HG02981 (cell line): ENCODE data around the gene EIF4E3.

ENCODE experiments used
- ATAC-seq: cut with Tn5 transposase; IDR thresholded peaks from one replicate; pipeline ENCODE4 v1.9.1; 2021; ENCODE audit warnings: mild to moderate bottlenecking, moderate library complexity; ENCODE audit not compliant: unreplicated experiment

The EIF4E3 gene

DNA sequence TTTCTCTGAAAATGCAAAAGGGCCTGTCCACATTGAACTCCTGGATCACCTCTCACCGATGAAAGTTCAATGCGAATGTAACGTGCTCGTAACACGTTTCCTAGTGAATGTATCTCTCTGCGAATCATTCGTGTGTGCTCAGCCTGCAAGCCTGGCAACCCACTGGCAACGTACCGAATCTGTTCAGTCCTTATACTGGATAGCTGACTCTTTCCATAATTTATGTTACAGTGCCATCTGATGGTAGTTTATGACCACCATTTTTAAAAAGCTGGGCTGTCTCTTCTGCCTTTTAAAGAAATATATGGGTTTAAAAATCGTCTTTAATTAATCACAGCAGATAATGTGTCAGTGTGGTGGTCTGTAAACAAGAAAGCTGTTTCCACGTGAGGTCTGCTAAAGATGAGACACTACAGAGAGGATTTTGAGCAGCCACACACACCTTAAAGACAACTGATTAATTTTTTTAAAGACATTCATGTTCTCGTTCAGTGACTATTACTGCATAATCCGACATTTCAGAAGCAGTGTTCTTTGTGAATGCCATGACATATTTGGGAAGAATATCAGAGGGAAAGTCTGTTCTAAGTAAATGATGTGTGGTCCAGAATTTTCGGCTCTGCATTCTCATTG is 72.3 kb downstream of the EIF4E3 start:
- ATAC-seq: no peak

DNA sequence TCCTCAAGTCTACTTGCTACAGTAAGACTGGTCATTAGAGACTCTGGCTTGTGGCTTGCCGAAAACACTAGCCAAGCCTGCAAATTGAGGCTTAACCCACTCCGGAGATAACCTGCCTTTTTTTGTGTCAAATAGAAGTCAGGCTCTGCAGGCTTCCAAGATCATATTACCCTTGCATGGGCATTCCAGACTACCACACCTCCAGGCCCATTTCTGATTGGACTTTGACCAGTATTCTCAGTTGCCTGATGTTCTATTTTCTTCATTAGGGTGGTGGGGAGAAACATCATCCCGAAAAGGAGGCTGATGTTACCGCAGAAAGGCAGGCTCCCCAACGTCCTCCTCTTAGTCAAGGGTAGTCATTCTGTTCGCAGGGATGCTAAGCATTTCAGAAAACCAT is 73.6 kb downstream of the EIF4E3 start:
- no peak for ATAC-seq

DNA sequence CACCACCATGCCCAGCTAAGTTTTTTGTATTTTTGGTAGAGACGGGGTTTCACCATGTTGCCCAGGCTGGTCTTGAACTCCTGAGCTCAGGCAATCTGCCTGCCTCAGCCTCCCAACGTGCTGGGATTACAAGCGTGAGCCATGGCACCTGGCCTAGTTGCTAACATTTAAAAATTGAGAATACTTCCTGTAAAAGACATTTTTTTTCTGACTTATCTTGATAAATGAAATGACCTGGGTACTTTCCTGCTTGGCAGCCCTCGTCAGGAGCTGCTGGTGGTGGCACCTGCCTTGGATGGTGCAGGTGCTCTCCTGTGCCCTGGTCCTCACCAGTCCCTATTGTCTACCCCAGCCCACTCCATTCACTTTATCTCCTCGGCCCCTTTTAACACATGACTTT is 74.8 kb downstream of the EIF4E3 start:
- ATAC-seq: no peak

DNA sequence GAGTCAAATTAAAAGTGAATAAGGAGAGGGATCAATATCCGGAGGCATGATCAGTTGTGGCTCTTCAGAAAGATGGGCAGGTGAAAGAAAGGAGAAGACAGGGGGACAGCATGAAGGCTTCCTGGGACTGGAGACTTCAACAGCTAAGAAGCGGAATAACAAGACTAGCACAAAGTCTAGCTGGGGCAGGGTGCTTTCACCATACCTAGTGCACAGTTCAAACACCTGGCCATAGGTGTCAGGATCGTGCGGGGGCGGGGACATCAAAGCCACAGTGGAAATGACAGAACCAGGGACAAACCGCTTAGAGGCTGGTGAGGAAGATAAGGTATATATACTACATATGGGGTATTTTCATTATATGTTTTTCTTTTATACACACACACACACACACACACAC is 75.4 kb downstream of the EIF4E3 start:
- ATAC-seq: no peak

DNA sequence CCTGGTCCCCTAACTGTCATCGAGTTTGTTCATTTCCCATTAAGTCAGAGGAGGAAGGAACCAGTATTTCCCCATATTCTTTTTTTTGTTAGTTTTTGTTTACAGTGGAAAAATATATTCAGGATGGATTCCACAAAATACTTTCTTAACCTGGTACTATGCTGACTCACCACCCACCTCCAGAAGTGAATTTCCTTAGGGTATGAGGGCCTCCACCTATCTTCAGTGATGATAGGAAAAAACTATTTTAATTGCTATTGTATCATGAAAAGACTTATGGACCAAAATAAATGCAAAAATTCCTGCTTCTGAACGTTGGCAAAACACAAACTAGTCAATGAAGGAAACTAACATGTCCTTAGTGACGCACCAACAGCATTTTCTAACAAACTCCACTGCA is 77.5 kb downstream of the EIF4E3 start:
- ATAC-seq: no peak

DNA sequence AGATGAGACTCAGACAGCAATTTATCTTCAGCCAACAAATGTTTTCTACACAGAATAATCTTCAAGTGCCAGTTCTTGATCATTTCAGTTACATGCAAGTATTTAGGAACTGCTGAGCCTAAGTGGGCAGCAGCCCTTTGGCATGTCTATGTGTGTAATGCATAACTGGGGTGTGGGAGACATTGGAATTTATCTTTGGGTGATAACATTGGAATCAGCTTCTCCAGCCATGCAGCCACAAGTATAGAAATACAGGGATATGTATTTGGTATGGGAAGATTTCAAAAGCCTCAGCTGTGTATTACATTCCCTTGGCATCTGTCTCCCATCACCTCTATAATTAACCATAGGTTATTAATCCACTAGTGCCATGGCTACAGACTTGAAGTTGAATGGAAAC is 78.2 kb downstream of the EIF4E3 start:
- no peak for ATAC-seq

DNA sequence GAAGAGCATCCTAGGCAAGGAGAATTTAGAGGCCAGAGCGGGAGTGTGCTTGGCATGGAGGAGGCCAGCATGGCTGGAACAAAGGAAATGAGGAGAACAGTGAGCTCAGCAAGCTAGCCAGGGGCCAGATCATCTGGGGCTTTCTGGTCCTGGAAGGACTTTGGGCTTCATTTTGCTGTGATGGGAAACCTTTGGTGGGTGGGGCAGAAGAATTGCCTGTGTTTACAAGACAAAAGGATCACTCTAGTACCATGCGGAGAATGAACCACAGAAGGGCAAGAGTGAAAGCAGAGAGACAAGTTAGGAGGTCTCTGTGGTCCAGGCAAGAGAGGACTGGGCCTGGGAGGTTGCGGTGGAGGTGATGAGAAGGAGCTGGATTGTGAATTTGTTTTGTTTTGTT is 80.1 kb downstream of the EIF4E3 start:
- ATAC-seq: no peak

DNA sequence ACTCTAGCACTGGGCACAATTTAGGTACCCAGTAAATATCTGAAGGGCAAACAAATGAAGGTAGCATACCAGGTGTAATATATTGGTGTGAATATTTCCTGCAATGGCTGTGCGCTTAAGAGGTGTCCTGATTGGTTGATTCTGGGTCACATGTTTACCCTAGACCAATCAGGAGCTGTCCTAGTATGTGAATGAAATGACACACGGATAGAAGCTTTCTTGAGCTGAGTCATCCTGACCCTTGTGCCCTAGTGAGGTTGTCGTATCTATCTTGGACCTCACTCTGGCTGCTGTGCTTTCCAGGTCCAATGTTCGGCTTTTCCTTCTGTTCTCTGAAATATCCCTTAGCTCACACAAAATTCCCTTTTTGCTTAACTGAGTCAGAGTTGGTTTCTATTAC is 83.5 kb downstream of the EIF4E3 start:
- no peak for ATAC-seq

DNA sequence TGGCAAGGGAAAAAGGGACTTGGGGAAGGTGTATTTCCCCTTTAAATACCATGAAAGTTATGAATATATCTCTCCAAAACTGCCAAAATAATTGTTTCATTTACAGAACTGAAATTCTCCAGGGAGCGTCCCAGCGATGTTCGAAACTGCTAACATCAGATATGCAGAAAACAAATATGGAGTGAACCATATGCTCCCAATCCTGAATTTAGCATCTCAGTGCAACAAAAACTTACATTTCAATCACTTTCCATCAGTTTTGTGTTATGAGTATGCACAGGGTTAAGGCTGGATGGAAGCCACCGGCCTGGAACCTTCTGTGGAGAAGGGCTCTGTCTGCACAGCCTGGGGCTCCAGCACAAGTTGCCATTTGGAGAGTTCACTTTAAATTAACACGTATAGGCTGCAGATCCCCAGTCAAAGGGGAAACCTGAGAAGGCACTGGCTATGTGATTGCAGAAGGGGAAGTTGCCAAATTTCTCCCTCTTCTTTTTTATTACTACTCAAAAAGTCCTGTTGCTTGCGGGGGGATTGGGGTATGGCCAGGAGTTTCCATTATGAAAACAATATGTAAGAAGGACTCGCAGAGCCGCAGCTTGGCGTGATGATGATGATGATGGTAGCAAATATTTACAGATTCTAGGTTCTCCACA is 84.7 kb downstream of the EIF4E3 start:
- ATAC-seq: no peak

DNA sequence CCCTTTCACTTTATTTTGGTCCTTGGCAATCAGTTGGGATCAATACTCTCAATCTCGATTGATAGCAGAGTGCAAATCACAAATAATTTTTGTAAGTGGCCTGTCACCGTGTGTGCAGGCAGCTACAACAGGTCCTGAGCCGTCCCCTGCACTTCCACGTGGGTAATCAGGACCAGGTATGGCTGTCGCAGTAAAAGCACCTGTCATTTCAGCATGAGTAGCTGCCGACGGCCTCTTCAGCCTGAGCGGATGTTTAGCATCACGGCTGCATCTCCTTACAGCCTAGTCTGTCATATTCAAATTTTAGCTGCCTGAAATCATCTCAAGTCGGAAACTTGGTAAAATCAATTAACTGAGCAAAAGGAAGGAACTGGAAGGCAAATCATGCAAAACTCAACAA is 88.7 kb downstream of the EIF4E3 start:
- no peak for ATAC-seq

DNA sequence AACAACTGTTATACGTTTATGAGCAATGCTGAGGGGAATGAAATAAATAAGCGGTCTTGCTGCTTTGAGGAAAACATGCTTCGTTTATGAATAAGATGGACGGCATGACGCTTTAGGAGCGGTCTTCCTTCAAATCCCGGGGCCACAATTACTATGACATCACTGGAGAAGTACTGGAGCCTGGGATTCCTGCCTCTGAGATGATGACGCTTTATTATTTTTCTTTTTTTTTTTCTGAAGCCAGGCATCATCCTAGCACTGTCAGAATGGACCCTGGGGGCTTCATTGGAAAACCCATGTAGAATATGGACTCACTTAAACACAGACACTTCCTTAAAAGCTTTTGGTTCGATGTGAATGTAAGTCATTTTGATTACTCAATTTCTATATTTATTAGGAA is 89.2 kb downstream of the EIF4E3 start:
- no peak for ATAC-seq

DNA sequence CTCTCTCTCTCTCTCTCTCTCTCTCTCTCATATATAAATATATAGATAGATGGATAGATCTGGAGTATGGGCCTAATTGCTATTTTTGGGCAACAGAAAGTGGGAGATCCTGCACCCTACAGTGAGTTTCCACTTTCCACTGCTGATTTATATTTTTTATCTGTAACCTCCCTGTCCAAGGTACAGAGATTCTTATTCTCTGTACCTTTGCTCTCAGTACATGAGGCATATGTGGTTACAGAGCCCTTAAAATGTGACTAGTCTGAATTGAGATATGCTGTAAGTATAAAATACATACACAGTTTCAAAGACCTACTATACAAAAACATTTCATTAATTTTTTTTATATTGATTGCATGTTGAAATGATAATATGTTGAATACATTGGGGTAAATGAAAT is 90.5 kb downstream of the EIF4E3 start:
- ATAC-seq: no peak

DNA sequence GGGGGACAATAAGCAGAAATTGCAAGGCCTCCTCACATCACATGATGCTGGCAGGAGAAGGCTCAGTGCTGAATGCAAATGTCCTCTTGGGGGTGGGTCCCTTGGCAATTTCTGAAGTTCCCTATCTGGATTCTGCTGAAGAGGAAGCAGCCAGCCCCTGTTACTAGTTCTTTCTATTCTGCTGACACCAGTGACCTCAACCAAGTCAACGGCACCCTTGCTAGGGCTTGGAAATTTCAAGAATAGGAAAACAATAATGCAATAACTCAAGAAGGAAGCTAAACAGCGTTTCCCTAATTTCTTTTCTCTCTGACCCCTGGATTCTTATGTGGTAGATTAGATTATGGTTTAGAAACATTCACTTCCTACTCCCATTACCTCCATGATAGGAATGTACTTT is 95.5 kb downstream of the EIF4E3 start:
- no peak for ATAC-seq

DNA sequence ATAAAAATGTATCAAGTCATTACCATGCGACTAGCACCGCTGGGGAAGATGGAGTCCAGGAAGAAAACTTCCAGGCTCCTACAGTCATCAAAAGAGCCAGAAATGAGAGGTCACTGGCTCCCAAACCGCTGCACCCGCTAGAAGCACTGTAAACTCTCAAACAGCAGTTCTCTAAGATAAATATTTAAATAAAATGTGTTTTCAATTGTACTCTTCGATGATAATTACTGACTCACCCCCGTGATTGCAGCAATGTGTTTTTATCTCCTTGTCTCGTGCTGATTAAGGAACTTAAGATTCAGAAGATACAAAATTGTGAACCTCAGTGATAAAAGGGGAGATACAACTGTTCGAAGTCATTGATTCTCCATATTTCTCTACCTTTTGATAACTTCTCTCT is 95.9 kb downstream of the EIF4E3 start:
- ATAC-seq: no peak

DNA sequence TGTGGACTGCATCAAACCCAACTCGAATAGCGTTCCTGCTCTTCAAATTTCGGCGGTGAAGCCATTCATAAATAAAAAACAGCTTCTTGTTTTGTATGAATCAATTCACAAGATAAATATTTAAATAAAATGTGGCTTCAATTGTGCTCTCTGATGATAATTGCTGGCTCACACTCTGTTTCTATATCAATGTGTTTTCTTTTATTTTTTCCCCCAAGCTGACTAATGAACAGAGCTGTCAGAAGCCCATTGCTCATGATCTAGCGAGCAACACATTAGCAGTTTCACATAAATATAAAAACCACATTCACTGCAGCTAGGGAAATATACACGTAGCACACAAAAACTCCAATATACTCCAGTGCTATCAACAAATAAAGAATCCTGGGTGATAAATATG is 96.7 kb downstream of the EIF4E3 start:
- ATAC-seq: no peak

DNA sequence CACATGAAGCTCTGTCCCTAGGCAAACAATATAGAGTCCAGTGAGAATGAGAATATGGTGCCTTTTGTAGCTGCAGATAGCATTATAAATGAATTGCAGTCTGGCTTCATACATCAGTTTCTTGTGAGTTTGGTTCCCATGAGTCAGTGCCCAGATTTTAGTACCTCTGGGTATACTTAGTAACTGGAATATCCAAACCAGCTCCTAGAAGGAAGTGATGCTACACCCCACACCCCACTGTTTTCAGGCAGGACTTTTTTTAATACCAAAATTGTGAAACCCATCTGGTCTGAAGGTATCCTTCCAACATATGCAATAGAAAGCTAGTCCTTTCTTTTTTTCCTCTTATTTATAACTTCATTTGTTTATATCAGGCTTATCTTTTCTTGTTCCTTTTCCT is 99.5 kb downstream of the EIF4E3 start:
- no peak for ATAC-seq
